ENCODE data around the gene NADSYN1. TPM values are rescaled to one million over a fixed set of nuclear protein-coding genes. Genes with fewer than 3 reads are reported as not detected.

NADSYN1 gene
- total RNA-seq, 2 experiments from 2014 or later, result 70.9 to 122 TPM

- H4K20me1 ChIP-seq (ENCODE audit: insufficient read depth, low read length), result no peaks in the 10 kb centered on the region
- intact Hi-C loops (cut with micrococcal nuclease; ENCODE audit: unreplicated experiment), result no loop called here
- no peak for DNase-seq (ENCODE audit: low spot score)
- no peaks in the 10 kb centered on the region for H3K9me3 ChIP-seq (ENCODE audit: low read length)
- H2AFZ ChIP-seq (ENCODE audit: low read length), result no peak overlapping the region
- TF ChIP-seq CTCF (conservative IDR thresholded peaks at IDR 0.05; ENCODE audit: low read length) (no peak), EZH2phosphoT487 (IDR thresholded peaks at IDR 0.05; ENCODE audit: borderline replicate concordance, low read depth, low read length) (no peak)
- no peak overlapping the region for H3K4me2 ChIP-seq (ENCODE audit: low read length)
- no peak overlapping the region for H3K4me3 ChIP-seq (ENCODE audit: low read depth, low read length, poor library complexity, severe bottlenecking)
- H3K27ac ChIP-seq (ENCODE audit: low read depth, low read length, poor library complexity, severe bottlenecking), result no peak overlapping the region
- ChIA-PET POLR2A (interaction anchor here (1.2 kb wide), 1 partner anchor 10 kb away, joined by 6 read pairs; no protein-coding TSS in a partner anchor), CTCF (ENCODE audit: unreplicated experiment) (no interaction called here)
- no peaks in the 10 kb centered on the region for H3K36me3 ChIP-seq (ENCODE audit: insufficient read depth, low read length)
- no peaks in the 10 kb centered on the region for H3K79me2 ChIP-seq (ENCODE audit: insufficient read depth, low read depth, low read length)
- no peaks in the 10 kb centered on the region for H3K9me2 ChIP-seq (ENCODE audit: insufficient read depth, low read length)
- BruUV-seq (replicated peaks), result no TSS peak
- no peaks in the 10 kb centered on the region for H3K4me1 ChIP-seq (ENCODE audit: insufficient read depth, low read length, poor library complexity, severe bottlenecking)
Measured at GRCh38 chr11:71542382-71542781, 89.4 kb downstream of the NADSYN1 start.

- intact Hi-C loops (cut with micrococcal nuclease; ENCODE audit: unreplicated experiment), result no loop called here
- no peak for DNase-seq (ENCODE audit: low spot score)
- Histone ChIP-seq H4K20me1 (ENCODE audit: insufficient read depth, low read length) (no peaks in the 10 kb centered on the region), H3K4me2 (ENCODE audit: low read length) (no peak overlapping the region), H3K36me3 (ENCODE audit: insufficient read depth, low read length) (no peaks in the 10 kb centered on the region), H3K79me2 (ENCODE audit: insufficient read depth, low read depth, low read length) (no peaks in the 10 kb centered on the region), H3K9me2 (ENCODE audit: insufficient read depth, low read length) (no peaks in the 10 kb centered on the region), H3K4me1 (ENCODE audit: insufficient read depth, low read length, poor library complexity, severe bottlenecking) (no peaks in the 10 kb centered on the region), H3K4me3 (ENCODE audit: low read depth, low read length, poor library complexity, severe bottlenecking) (no peak overlapping the region), H2AFZ (ENCODE audit: low read length) (no peak overlapping the region), H3K27ac (ENCODE audit: low read depth, low read length, poor library complexity, severe bottlenecking) (no peak overlapping the region), H3K9me3 (ENCODE audit: low read length) (no peaks in the 10 kb centered on the region)
- POLR2A ChIA-PET, result interaction anchor here (1.2 kb wide), 1 partner anchor 11 kb away, joined by 6 read pairs; no protein-coding TSS in a partner anchor
- CTCF ChIA-PET (ENCODE audit: unreplicated experiment), result no interaction called here
- TF ChIP-seq CTCF (conservative IDR thresholded peaks at IDR 0.05; ENCODE audit: low read length), result no peak
- no peak for TF ChIP-seq EZH2phosphoT487 (IDR thresholded peaks at IDR 0.05; ENCODE audit: borderline replicate concordance, low read depth, low read length)
- no TSS peak for BruUV-seq (replicated peaks)
Measured at GRCh38 chr11:71542879-71543777, 90.1 kb downstream of the NADSYN1 start.

- no peaks in the 10 kb centered on the region for H3K4me1 ChIP-seq (ENCODE audit: insufficient read depth, low read length, poor library complexity, severe bottlenecking)
- POLR2A ChIA-PET, result interaction anchor here (0.6 kb wide), 1 partner anchor 852 kb away, joined by 3 read pairs; no protein-coding TSS in a partner anchor
- no peak overlapping the region for H3K4me3 ChIP-seq (ENCODE audit: low read depth, low read length, poor library complexity, severe bottlenecking)
- BruUV-seq (replicated peaks), result no TSS peak
- no peaks in the 10 kb centered on the region for H3K79me2 ChIP-seq (ENCODE audit: insufficient read depth, low read depth, low read length)
- no peak overlapping the region for H2AFZ ChIP-seq (ENCODE audit: low read length)
- no peaks in the 10 kb centered on the region for H3K36me3 ChIP-seq (ENCODE audit: insufficient read depth, low read length)
- peak; percentile 4 for DNase-seq (ENCODE audit: low spot score)
- no peaks in the 10 kb centered on the region for H3K9me3 ChIP-seq (ENCODE audit: low read length)
- intact Hi-C loops (cut with micrococcal nuclease; ENCODE audit: unreplicated experiment), result no loop called here
- no peaks in the 10 kb centered on the region for H4K20me1 ChIP-seq (ENCODE audit: insufficient read depth, low read length)
- H3K4me2 ChIP-seq (ENCODE audit: low read length), result no peak overlapping the region
- H3K9me2 ChIP-seq (ENCODE audit: insufficient read depth, low read length), result no peaks in the 10 kb centered on the region
- CTCF ChIA-PET (ENCODE audit: unreplicated experiment), result no interaction called here
- TF ChIP-seq EZH2phosphoT487 (IDR thresholded peaks at IDR 0.05; ENCODE audit: borderline replicate concordance, low read depth, low read length) (no peak), CTCF (conservative IDR thresholded peaks at IDR 0.05; ENCODE audit: low read length) (no peak)
- no peak overlapping the region for H3K27ac ChIP-seq (ENCODE audit: low read depth, low read length, poor library complexity, severe bottlenecking)
Measured at GRCh38 chr11:71543866-71544265, 90.9 kb downstream of the NADSYN1 start.
